Left lung (tissue), 10 donors: ENCODE results near the gene MTHFR. TPM values are rescaled to one million over a fixed set of nuclear protein-coding genes. Genes with fewer than 3 reads are reported as not detected.

ENCODE experiments used
- ATAC-seq: fragments of 200-7000 bp; cut with Tn5 transposase; one replicate; pipeline ENCODE4 v1.9.1; 2020; ENCODE audit warnings: moderate library complexity
- DNase-seq, 4 donors: peaks; one replicate each; pipeline ENCODE4 v3.0.0-alpha.2; 2013 to 2020
- H3K27ac ChIP-seq, 2 donors: fragments of 200-600 bp; sonication (generic) in 1 of 2; one replicate each; pipeline versions ENCODE4 v1.5.0 to v1.8.0; 2020 to 2021
- H3K27me3 ChIP-seq, 2 donors: fragments of 200-600 bp; sonication (generic) in 1 of 2; one replicate each; pipeline versions ENCODE4 v1.5.0 to v1.8.0; 2020 to 2021
- H3K36me3 ChIP-seq, 2 donors: fragments of 200-600 bp; sonication (generic) in 1 of 2; one replicate each; pipeline versions ENCODE4 v1.5.0 to v1.8.0; 2020 to 2021
- H3K4me1 ChIP-seq, 2 donors: fragments of 200-600 bp; one replicate each; pipeline ENCODE4 v1.8.0; 2021
- H3K4me3 ChIP-seq, 2 donors: fragments of 200-600 bp; sonication (generic) in 1 of 2; one replicate each; pipeline versions ENCODE4 v1.5.0 to v1.8.0; 2020 to 2021; ENCODE audit warnings: mild to moderate bottlenecking in 1 of 2
- H3K9me3 ChIP-seq, 2 donors: fragments of 200-600 bp; sonication (generic) in 1 of 2; one replicate each; pipeline versions ENCODE4 v1.5.0 to v1.8.0; 2020 to 2021
- intact Hi-C, 2 donors: fragments of 100-400 bp; cut with DNase I; formaldehyde crosslinking; loops; one replicate each; pipeline versions ENCODE4 v1.11.2 to v1.14.2; 2022
- polyA plus RNA-seq, 6 donors: library from polyadenylated mRNA; unstranded; fragments of 120-200 nt; gene quantifications; one replicate each; pipeline ENCODE4 v1.2.1, GENCODE V29; 2013; ENCODE audit not compliant: insufficient read length in 6 of 6
- total RNA-seq, 2 donors: library from RNA; stranded (reverse); fragmentation: NEBNext Ultra II Directional; extraction: Animal tissue kit (Norgen Biotek cat#: 25700); gene quantifications; one replicate each; pipeline ENCODE4 v1.2.1, GENCODE V29; 2021
- TF ChIP-seq, protein P1 (sequence below), 2 donors: fragments of 200-600 bp; sonication (generic) in 1 of 2; IDR thresholded peaks; one replicate each; pipeline versions ENCODE4 v1.5.0 to v1.8.0; 2021; ENCODE audit warnings: antibody characterized with exemption in 2 of 2
- donor health status: DM: no; HTN: yes; CAD: no.
- donor health status: DM: no; HTN: no; CAD: no.

Gene MTHFR
- total and polyA plus RNA-seq, 8 donors = 16.5 to 44.5 (median 25.5) TPM

DNA sequence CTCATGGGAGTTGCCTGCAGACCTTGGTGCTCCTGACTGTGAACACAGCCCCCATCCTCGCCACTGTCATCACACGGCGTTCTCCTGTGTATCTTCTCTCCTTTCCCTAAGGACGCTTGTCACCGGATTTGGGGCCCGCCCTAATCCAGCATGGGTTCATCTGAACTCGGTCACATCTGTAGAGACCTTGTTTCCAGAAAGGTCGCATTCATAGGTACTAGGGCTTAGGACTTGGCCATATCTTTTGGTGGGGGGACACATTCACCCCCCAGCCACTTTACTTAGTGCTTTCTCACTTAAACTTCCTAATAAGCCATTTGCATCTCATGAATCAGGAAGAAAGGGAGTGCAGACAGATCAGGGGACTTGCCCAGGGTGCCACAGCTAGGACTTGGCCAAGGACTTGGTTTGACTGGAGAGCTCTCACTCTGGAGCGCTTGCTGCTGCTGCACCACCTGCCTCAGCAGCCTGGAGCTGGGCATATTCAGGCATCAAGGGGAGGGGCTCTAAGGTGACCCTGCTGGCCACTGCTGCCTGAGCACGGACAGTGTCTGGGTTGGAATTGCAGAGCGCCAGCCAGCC is 32.1 kb upstream of the MTHFR start:
- Histone ChIP-seq H3K27me3 (no peaks in the 10 kb centered on the region), H3K9me3 (no peaks in the 10 kb centered on the region), H3K27ac (no peak overlapping the region), H3K4me3 (no peak overlapping the region), H3K4me1 (peaks cover 0 to 19% of the 10 kb centered on the region in 2 donors), H3K36me3 (peaks cover 0 to 100% of the 10 kb centered on the region in 2 donors)
- TF ChIP-seq, protein P1, sequence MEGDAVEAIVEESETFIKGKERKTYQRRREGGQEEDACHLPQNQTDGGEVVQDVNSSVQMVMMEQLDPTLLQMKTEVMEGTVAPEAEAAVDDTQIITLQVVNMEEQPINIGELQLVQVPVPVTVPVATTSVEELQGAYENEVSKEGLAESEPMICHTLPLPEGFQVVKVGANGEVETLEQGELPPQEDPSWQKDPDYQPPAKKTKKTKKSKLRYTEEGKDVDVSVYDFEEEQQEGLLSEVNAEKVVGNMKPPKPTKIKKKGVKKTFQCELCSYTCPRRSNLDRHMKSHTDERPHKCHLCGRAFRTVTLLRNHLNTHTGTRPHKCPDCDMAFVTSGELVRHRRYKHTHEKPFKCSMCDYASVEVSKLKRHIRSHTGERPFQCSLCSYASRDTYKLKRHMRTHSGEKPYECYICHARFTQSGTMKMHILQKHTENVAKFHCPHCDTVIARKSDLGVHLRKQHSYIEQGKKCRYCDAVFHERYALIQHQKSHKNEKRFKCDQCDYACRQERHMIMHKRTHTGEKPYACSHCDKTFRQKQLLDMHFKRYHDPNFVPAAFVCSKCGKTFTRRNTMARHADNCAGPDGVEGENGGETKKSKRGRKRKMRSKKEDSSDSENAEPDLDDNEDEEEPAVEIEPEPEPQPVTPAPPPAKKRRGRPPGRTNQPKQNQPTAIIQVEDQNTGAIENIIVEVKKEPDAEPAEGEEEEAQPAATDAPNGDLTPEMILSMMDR (IDR thresholded peaks at IDR 0.05) = no peak
- ATAC-seq (peak; percentile 8), DNase-seq (no peak)
- intact Hi-C loops = loop anchor here in 1 of 2 donors (5.0 kb wide), 1 partner anchor 54 kb away; no protein-coding TSS in a partner anchor

DNA sequence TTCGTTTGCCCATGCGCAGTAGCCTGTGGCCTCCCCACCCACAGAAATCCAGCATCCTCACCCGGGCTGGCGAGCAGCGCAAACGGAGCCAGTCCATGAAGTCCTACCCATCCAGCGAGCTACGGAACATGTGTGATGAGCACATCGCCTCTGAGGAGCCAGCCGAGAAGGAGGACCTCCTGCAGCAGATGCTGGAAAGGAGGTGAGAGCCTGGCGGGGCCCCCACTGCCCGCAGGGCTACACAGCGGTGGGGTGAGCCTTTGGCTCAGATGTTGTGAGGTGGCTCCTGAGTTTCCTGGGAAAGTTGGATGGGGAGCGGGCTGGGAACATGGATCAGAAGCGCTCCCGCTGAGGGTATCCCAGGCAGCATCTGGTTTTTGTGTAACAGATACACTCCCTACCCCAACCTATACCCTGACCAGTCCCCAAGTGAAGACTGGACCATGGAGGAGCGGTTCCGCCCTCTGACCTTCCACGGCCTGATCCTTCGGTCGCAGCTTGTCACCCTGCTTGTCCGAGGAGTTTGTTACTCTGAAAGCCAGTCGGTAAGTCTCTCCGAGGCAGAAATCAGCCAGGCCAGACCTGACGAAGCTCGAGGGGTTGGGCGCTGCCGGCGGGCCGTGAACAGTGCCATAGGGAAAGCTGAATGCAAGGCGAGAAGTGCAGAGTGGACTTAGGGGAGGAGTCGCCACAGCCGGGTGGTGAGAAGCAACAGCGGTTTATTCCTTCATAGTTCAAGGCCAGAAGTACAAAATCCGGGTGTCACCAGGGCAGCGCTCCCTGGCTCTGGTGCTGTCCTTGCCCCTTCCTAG is 31.4 kb upstream of the MTHFR start:
- no peak for DNase-seq

DNA sequence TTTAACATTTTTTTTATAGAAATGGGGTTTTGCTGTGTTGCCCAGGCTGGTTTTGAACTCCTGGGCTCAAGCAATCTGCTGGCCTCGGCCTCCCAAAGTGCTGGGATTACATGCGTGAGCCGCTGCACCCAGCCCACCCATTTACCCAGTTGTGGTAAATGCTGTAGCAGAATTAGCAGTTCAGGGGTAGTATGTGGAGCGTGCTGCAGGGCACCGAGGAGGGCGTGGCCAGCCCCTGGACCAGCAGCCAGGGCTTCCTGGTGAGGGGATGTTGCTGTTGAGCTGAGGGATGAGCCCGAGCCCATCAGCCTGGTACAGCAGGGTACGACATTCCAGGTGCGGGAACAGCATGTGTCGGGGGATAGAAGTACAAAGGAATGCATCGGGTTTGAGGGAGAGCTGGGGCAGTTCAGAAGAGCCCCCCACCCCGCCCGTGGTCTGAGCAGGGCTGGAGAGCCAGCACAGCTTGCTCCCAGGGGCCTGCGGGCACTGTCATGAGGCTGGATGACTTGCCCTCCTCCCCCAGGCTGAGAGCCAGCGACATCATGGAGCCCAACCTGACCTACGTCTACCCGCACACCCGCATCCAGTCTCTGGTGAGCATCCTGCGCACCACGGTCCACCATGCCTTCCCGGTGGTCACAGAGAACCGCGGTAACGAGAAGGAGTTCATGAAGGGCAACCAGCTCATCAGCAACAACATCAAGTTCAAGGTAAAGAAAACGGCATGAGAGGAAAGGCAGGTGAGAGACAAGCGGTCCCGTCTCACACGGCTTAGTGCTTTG is 29.9 kb upstream of the MTHFR start:
- Histone ChIP-seq H3K27ac (no peak overlapping the region), H3K36me3 (peaks cover 0 to 99% of the 10 kb centered on the region in 2 donors), H3K4me1 (no peaks in the 10 kb centered on the region), H3K9me3 (no peaks in the 10 kb centered on the region), H3K4me3 (no peak overlapping the region), H3K27me3 (no peaks in the 10 kb centered on the region)
- TF ChIP-seq, protein P1 (IDR thresholded peaks at IDR 0.05) = no peak
- DNase-seq = no peak
- no peak for ATAC-seq
- intact Hi-C loops = loop anchor here in 1 of 2 donors (5.0 kb wide), 1 partner anchor 57 kb away; no protein-coding TSS in a partner anchor

More for the DNA sequence above, 31.4 kb upstream of the MTHFR start:
- no peak overlapping the region for H3K4me3 ChIP-seq
- ATAC-seq = no peak
- no peaks in the 10 kb centered on the region for H3K9me3 ChIP-seq
- H3K27me3 ChIP-seq = no peaks in the 10 kb centered on the region
- TF ChIP-seq, protein P1 (IDR thresholded peaks at IDR 0.05) = no peak
- H3K4me1 ChIP-seq = peaks cover 0 to 12% of the 10 kb centered on the region in 2 donors
- intact Hi-C loops = loop anchor here in 1 of 2 donors (5.0 kb wide), 1 partner anchor 55 kb away; no protein-coding TSS in a partner anchor
- H3K27ac ChIP-seq = no peak overlapping the region
- H3K36me3 ChIP-seq = peaks cover 0 to 100% of the 10 kb centered on the region in 2 donors

DNA sequence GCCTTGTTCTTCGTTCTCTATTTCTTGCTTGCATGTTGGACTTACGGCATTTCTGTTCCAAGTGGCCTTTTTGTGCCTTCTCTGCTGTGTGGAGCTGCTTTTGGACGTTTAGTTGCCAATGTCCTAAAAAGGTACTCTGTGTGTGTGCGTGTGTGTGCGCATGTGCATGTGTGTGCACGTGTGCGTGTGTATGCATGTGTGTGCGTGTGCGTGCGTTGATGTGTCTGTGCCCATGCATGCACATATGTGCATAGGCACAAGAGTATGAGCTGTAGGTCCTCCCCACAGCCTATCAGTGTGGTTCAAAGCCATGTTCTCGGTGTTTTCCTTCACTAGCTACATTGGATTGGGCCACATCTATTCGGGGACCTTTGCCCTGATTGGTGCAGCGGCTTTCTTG is 28.1 kb upstream of the MTHFR start:
- H3K4me3 ChIP-seq = no peak overlapping the region
- H3K27me3 ChIP-seq = no peaks in the 10 kb centered on the region
- intact Hi-C loops = no loop called here
- TF ChIP-seq, protein P1 (IDR thresholded peaks at IDR 0.05) = no peak
- H3K4me1 ChIP-seq = no peaks in the 10 kb centered on the region
- peaks cover 0 to 98% of the 10 kb centered on the region in 2 donors for H3K36me3 ChIP-seq
- no peak for DNase-seq
- no peak for ATAC-seq
- no peak overlapping the region for H3K27ac ChIP-seq
- H3K9me3 ChIP-seq = no peaks in the 10 kb centered on the region
